ENCODE measurements around the gene AUH. TPM values are rescaled to one million over a fixed set of nuclear protein-coding genes. Genes with fewer than 3 reads are reported as not detected.

AUH gene
- total and polyA plus RNA-seq, 10 of the 15 experiments (the other 5 are each of a cell fraction or from before 2014, with no cell fraction given): 1.7 to 7.3 (median 4.6) TPM

GRCh38 chr9:91243029-91243428 is 118.7 kb downstream of the AUH start:
- ATAC-seq: no peak
- no TSS peak for BruUV-seq (replicated peaks)
- POLR2A ChIA-PET: no interaction called here

More at GRCh38 chr9:91243029-91243428, 118.7 kb downstream of the AUH start:
- WGBS (ENCODE audit: insufficient coverage, insufficient replicate concordance, low lambda C conversion rate, missing lambda C conversion rate): 89% methylated on average over 2 of the region's 2 CpGs
- no peak overlapping the region for H3K4me2 ChIP-seq (ENCODE audit: control insufficient read depth, insufficient read depth)
- no peaks in the 10 kb centered on the region for H3K36me3 ChIP-seq (ENCODE audit: control insufficient read depth in 2 of 2, insufficient read depth in 2 of 2, low read length in 1 of 2)
- ChIA-PET SMC1A (ENCODE audit: uncharacterized antibody, unreplicated experiment) (interaction anchor here (1.3 kb wide), 1 partner anchor 92 kb away, joined by 3 read pairs; no protein-coding TSS in a partner anchor), CTCF (interaction anchor here (1.5 kb wide), 1 partner anchor 10 kb away, joined by 3 read pairs; no protein-coding TSS in a partner anchor), RAD21 (ENCODE audit: unreplicated experiment) (no interaction called here)
- no peaks in the 10 kb centered on the region for H3K4me1 ChIP-seq (ENCODE audit: control insufficient read depth, insufficient read depth, low read length)
- no peak for FAIRE-seq
- no peaks in the 10 kb centered on the region for H3K9me3 ChIP-seq (replicated peaks; ENCODE audit: control insufficient read depth, insufficient read depth, low read length)
- intact Hi-C loops (cut with micrococcal nuclease; ENCODE audit: unreplicated experiment): no loop called here
- H2AFZ ChIP-seq (ENCODE audit: control insufficient read depth, low read depth, low read length): no peak overlapping the region
- in situ Hi-C loops (cut with MboI): no loop called here
- no peaks in the 10 kb centered on the region for H3K79me2 ChIP-seq (ENCODE audit: control insufficient read depth, insufficient read depth, low read length)
- H3K27me3 ChIP-seq (replicated peaks in 1 of 2; ENCODE audit: control insufficient read depth in 2 of 2, insufficient read depth in 2 of 2, low read length in 1 of 2): no peaks in the 10 kb centered on the region
- no peak overlapping the region for H3K27ac ChIP-seq (ENCODE audit: control insufficient read depth, insufficient read depth)
- DNase-seq (ENCODE audit: low read depth, low spot score): no peak
- H3K9ac ChIP-seq (ENCODE audit: control insufficient read depth, insufficient read depth, low read length): no peak overlapping the region
- H3K4me3 ChIP-seq: no peak overlapping the region
- no peaks in the 10 kb centered on the region for H4K20me1 ChIP-seq (ENCODE audit: control insufficient read depth, insufficient read depth)
- no peak for TF ChIP-seq ZBED1 (IDR thresholded peaks at IDR 0.05; ENCODE audit: borderline replicate concordance)
- TF ChIP-seq ZBTB11 (CRISPR knock-in tag; IDR thresholded peaks at IDR 0.05): no peak
